Mucosa of descending colon (tissue), 3 donors: Measurements from ENCODE around the gene CCDC47. TPM values are rescaled to one million over a fixed set of nuclear protein-coding genes. Genes with fewer than 3 reads are reported as not detected.

Source experiments
- ATAC-seq: fragments of 200-7000 bp; cut with Tn5 transposase; one replicate; pipeline ENCODE4 v1.9.1; 2020; ENCODE audit warnings: mild to moderate bottlenecking, moderate library complexity
- DNase-seq, 3 donors: peaks; one replicate each; pipeline ENCODE4 v3.0.0-alpha.2; 2020
- H3K36me3 ChIP-seq: fragments of 200-600 bp; one replicate; pipeline ENCODE4 v1.8.0; 2021; ENCODE audit warnings: low read depth, mild to moderate bottlenecking
- H3K4me1 ChIP-seq: fragments of 200-600 bp; one replicate; pipeline ENCODE4 v1.8.0; 2021; ENCODE audit warnings: low read depth, mild to moderate bottlenecking
- H3K4me3 ChIP-seq: fragments of 200-600 bp; one replicate; pipeline ENCODE4 v1.8.0; 2021; ENCODE audit warnings: mild to moderate bottlenecking
- H3K9me3 ChIP-seq: fragments of 200-600 bp; one replicate; pipeline ENCODE4 v1.8.0; 2021; ENCODE audit warnings: mild to moderate bottlenecking
- intact Hi-C, 2 donors: fragments of 100-400 bp; cut with DNase I in 1 of 2; cut with micrococcal nuclease in 1 of 2; formaldehyde crosslinking; loops; one replicate each; pipeline versions ENCODE4 v1.11.0 to v1.11.1; 2022; cut with DNase I, micrococcal nuclease
- total RNA-seq, 3 donors: library from RNA; stranded (reverse); fragmentation: NEBNext Ultra II Directional in 2 of 3; extraction: Animal tissue kit (Norgen Biotek cat#: 25700) in 2 of 3; gene quantifications; one replicate each; pipeline versions ENCODE4 v1.2.1 to v1.2.4, GENCODE V29; 2021 to 2023
- TF ChIP-seq, protein P1 (sequence below): fragments of 200-600 bp; IDR thresholded peaks from one replicate; pipeline ENCODE4 v1.8.0; 2022; ENCODE audit warnings: antibody characterized with exemption, mild to moderate bottlenecking
- donor health status: DM: no; HTN: no; CAD: no; lungs with moderate emphysema.
- donor health status: DM: no; HTN: no; CAD: no.
- donor health status: DM: no; HTN: yes; CAD: no.

The CCDC47 gene
- total RNA-seq, 3 donors from 2014 or later, result 94.9 to 139 (median 128) TPM

DNA sequence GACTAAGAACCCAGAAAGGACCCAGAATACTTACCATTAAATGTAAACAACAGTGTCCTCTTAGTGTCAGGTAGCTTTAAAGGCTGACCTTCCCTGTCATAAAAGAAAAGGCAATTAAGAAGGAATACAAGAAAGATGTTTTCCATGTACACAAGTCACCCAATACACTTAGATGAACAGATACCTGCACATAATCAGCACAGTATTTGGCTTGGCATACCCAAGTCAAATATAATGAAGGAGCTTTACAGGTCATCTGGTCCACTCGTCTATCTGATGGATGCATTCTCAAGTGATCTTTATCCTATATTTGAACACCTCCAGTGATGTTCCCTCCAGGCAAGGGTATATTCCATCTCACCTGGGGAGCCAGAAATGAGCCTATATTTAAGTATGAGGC, 20.7 kb downstream of the CCDC47 start:
- Histone ChIP-seq H3K4me1 (no peaks in the 10 kb centered on the region), H3K36me3 (no peaks in the 10 kb centered on the region), H3K9me3 (no peaks in the 10 kb centered on the region), H3K4me3 (no peak overlapping the region)
- intact Hi-C loops, result no loop called here
- DNase-seq (no peak), ATAC-seq (no peak)
- TF ChIP-seq, protein P1, sequence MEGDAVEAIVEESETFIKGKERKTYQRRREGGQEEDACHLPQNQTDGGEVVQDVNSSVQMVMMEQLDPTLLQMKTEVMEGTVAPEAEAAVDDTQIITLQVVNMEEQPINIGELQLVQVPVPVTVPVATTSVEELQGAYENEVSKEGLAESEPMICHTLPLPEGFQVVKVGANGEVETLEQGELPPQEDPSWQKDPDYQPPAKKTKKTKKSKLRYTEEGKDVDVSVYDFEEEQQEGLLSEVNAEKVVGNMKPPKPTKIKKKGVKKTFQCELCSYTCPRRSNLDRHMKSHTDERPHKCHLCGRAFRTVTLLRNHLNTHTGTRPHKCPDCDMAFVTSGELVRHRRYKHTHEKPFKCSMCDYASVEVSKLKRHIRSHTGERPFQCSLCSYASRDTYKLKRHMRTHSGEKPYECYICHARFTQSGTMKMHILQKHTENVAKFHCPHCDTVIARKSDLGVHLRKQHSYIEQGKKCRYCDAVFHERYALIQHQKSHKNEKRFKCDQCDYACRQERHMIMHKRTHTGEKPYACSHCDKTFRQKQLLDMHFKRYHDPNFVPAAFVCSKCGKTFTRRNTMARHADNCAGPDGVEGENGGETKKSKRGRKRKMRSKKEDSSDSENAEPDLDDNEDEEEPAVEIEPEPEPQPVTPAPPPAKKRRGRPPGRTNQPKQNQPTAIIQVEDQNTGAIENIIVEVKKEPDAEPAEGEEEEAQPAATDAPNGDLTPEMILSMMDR, result no peak

DNA sequence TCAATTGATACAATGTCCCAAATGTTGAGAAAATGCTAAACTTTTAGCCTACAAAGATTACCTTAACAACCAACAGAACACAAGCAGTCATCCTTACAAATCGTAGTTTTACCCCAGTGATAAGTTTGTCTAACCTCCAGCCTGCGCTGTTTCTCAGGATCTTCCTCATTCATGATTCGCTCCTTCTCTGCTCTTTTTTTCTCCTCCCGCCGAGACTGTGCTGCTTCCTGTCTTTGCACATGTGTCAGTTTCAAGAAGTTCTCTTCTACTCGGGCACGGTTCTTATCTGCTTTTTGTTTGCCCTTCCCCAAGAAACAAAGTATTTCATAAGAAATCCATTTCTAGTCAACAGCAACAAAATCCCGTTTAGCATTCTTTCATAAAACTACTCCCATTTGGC, 21.6 kb downstream of the CCDC47 start:
- intact Hi-C loops, result no loop called here
- no peaks in the 10 kb centered on the region for H3K9me3 ChIP-seq
- no peaks in the 10 kb centered on the region for H3K4me1 ChIP-seq
- TF ChIP-seq, protein P1, result no peak
- no peaks in the 10 kb centered on the region for H3K36me3 ChIP-seq
- ATAC-seq (no peak), DNase-seq (no peak)
- H3K4me3 ChIP-seq, result no peak overlapping the region

DNA sequence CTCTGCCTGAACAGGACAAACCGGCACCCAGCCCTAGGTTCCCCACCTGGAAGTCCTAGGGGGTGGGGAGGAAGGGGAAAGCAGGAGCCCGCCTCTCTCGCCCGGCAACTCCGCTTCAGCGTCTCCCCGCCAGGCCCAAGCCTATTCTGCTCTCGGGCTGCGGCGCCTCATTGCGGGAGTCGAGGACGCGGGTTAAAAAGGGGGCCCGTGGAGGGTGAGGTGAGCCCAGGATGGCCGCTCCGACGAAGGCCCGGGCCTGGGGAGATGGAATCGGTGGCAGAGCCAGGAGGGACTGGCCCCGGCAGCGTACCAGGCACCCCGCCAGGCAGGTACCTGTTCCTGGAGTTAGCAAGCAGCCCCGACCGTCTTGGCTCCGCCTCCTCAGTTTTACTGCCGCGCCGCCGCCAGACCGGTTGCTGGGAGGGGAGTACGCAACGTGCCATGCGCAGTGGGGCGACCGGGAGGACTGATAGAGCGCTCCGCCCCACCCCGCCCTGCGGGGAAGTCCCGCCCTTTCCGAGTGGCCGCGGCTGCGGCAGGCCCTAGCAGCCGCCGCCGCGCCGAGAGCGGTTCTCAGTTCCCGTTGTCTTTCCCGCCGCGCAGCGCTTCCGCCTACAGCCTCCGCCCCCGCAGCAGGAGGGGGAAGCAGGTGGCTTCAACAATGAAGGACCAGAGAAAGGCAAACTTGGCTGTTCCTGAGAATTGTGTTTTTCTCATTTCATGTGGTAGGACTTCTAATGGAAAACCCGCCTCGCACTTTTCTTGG, 31.8 kb downstream of the CCDC47 start, which contains the start of gene STRADA:
Gene STRADA (minus strand): TSS at position 392 of the 766 bp plus-strand sequence. CDS start 13,430 bp downstream, outside the sequence.
- ATAC-seq (peak; percentile 94), DNase-seq (peak; percentile 99 to 100 (median 100))

DNA sequence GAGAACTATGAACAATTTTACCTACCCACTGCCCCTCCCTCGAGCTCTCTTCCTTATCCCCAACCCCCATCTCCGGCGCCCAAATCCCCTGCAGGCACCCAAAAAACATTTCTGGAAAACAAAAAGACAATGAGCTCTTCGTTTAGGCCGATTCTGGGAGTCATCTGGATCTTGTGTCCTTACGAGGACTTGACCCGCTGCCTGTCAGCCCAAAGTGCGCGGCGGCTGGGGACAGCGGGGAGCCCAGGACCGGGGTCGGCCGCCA, 32.3 kb downstream of the CCDC47 start:
- no peak for DNase-seq
- TF ChIP-seq, protein P1, result no peak

More for the DNA sequence above, 31.8 kb downstream of the CCDC47 start, which contains the start of gene STRADA:
- peaks cover 8% of the 10 kb centered on the region for H3K4me1 ChIP-seq
- H3K9me3 ChIP-seq, result no peaks in the 10 kb centered on the region
- H3K4me3 ChIP-seq, result peak within 1 kb of the TSS; percentile 67
- TF ChIP-seq, protein P1, result no peak
- H3K36me3 ChIP-seq, result peaks cover 4% of the 10 kb centered on the region
- intact Hi-C loops, result no loop called here

DNA sequence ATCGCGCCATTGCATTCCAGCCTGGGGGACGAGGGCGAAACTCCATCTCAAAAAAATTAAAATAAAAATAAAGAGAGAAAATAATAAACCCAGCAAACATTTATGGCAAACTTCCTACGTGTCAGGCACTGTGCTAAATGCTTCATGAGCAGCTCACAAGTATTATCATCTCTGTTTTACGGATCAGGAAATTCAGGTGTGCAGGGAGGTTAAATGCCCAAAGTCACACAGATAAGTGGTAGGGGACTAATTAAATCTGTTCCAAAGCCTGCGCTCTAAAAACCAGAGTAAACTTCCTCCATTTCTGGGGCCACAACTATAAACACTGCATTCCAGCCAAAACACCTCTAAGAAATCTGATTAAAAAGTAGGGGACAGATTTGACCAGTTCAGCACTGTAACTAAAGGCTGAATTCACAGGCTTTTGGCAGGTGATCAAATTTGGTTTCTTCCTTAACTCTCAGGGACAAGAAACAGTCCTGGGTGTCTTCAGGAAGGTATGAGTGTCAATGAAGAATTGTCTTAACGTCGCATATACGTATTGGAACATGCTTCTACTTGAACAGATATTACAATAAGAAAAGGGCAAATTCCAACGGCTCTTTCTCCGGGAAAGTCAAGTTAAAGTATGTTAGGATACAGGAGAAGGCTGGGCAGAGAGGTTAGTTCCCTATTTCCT, 32.8 kb downstream of the CCDC47 start:
- H3K9me3 ChIP-seq, result no peaks in the 10 kb centered on the region
- TF ChIP-seq, protein P1, result no peak
- DNase-seq, result no peak
- intact Hi-C loops, result no loop called here
- peaks cover 8% of the 10 kb centered on the region for H3K4me1 ChIP-seq
- ATAC-seq, result no peak
- peak overlapping the region; percentile 67 for H3K4me3 ChIP-seq
- peaks cover 4% of the 10 kb centered on the region for H3K36me3 ChIP-seq

More for the DNA sequence above, 32.3 kb downstream of the CCDC47 start:
- peaks cover 4% of the 10 kb centered on the region for H3K36me3 ChIP-seq
- H3K4me1 ChIP-seq, result peaks cover 8% of the 10 kb centered on the region
- peak overlapping the region; percentile 67 for H3K4me3 ChIP-seq
- no peaks in the 10 kb centered on the region for H3K9me3 ChIP-seq
- intact Hi-C loops, result no loop called here
- ATAC-seq, result peak; percentile 39
